GM18520 (cell line): ENCODE results near the gene FGF1.

Experiments
- ATAC-seq: cut with Tn5 transposase; IDR thresholded peaks from one replicate; pipeline ENCODE4 v1.9.1; 2021; ENCODE audit not compliant: unreplicated experiment

The FGF1 gene

GRCh38 chr5:142545650-142546322 is 140.1 kb downstream of the FGF1 start:
- no peak for ATAC-seq

GRCh38 chr5:142544946-142545649 is 140.8 kb downstream of the FGF1 start:
- no peak for ATAC-seq

GRCh38 chr5:142544071-142544753 is 141.7 kb downstream of the FGF1 start:
- no peak for ATAC-seq

GRCh38 chr5:142542906-142543305 is 143.0 kb downstream of the FGF1 start:
- no peak for ATAC-seq
